Caki2 (cell line): ENCODE results near the gene CDRT15. TPM values are rescaled to one million over a fixed set of nuclear protein-coding genes. Genes with fewer than 3 reads are reported as not detected.
"Not testable (repeated sequence)": the region's sequence is repeated elsewhere in the genome, so short reads cannot be mapped to it uniquely, and the experiment has no call there.

Experiments
- DNase-seq: peaks from one replicate; pipeline ENCODE4 v3.0.0-alpha.2; 2015; ENCODE audit warnings: low read depth
- in situ Hi-C: cut with HindIII; loops from 2 replicates; pipeline ENCODE4 v1.10.0; 2016; ENCODE audit warnings: low sequenced_read_pairs, low pct_unique_long_range_greater_than_20kb, mixed read lengths
- total RNA-seq: library from RNA; depleted of rRNA; stranded (reverse); fragments of >200 nt; shearing (Covaris generic); gene quantifications from 2 replicates; pipeline ENCODE4 v1.2.3, GENCODE V29; 2014; ENCODE audit warnings: low replicate concordance; rRNA removed

The CDRT15 gene
- total RNA-seq = not detected in 2 replicates

- DNase-seq, in situ Hi-C loops: not testable (repeated sequence)
Measured at GRCh38 chr17:14236762-14237161, at the start of gene CDRT15. Gene CDRT15 (minus strand): TSS chr17:14236862. CDS start chr17:14236833, 29 bp downstream.

- in situ Hi-C loops = no loop called here
- no peak for DNase-seq
Measured at GRCh38 chr17:14282726-14283125, 46.1 kb upstream of the CDRT15 start.

- DNase-seq = no peak
- in situ Hi-C loops = no loop called here
Measured at GRCh38 chr17:14281530-14281929, 44.9 kb upstream of the CDRT15 start.

- no peak for DNase-seq
- in situ Hi-C loops = no loop called here
Measured at GRCh38 chr17:14276535-14277250, 40.0 kb upstream of the CDRT15 start.

- DNase-seq = no peak
- in situ Hi-C loops = no loop called here
Measured at GRCh38 chr17:14270508-14270907, 33.8 kb upstream of the CDRT15 start.

GRCh38 chr17:14269473-14269872, 32.8 kb upstream of the CDRT15 start:
- no peak for DNase-seq
- in situ Hi-C loops = no loop called here

- in situ Hi-C loops = no loop called here
- no peak for DNase-seq
Measured at GRCh38 chr17:14268264-14268663, 31.6 kb upstream of the CDRT15 start.

- in situ Hi-C loops = no loop called here
- DNase-seq = no peak
Measured at GRCh38 chr17:14261406-14261805, 24.7 kb upstream of the CDRT15 start.

- in situ Hi-C loops = no loop called here
- no peak for DNase-seq
Measured at GRCh38 chr17:14245629-14246028, 9.0 kb upstream of the CDRT15 start.

GRCh38 chr17:14245002-14245401, 8.3 kb upstream of the CDRT15 start:
- in situ Hi-C loops = no loop called here
- no peak for DNase-seq

GRCh38 chr17:14239271-14239670, 2.6 kb upstream of the CDRT15 start:
- DNase-seq, in situ Hi-C loops: not testable (repeated sequence)

GRCh38 chr17:14236032-14236431, 630 bp downstream of the CDRT15 start:
- in situ Hi-C loops, DNase-seq: not testable (repeated sequence)

- DNase-seq, in situ Hi-C loops: not testable (repeated sequence)
Measured at GRCh38 chr17:14235047-14235446, 1.6 kb downstream of the CDRT15 start.

GRCh38 chr17:14231187-14231586, 5.5 kb downstream of the CDRT15 start:
- in situ Hi-C loops, DNase-seq: not testable (repeated sequence)

GRCh38 chr17:14228903-14229302, 7.8 kb downstream of the CDRT15 start:
- in situ Hi-C loops = no loop called here
- DNase-seq = no peak

GRCh38 chr17:14227052-14227451, 9.6 kb downstream of the CDRT15 start:
- in situ Hi-C loops = no loop called here
- no peak for DNase-seq

- DNase-seq = no peak
- in situ Hi-C loops = no loop called here
Measured at GRCh38 chr17:14225254-14225980, 11.2 kb downstream of the CDRT15 start.

GRCh38 chr17:14222611-14223010, 14.1 kb downstream of the CDRT15 start:
- in situ Hi-C loops = no loop called here
- DNase-seq = no peak

- in situ Hi-C loops = no loop called here
- DNase-seq = no peak
Measured at GRCh38 chr17:14214271-14214670, 22.4 kb downstream of the CDRT15 start.
